ENCODE results near the gene ISL1. TPM values are rescaled to one million over a fixed set of nuclear protein-coding genes. Genes with fewer than 3 reads are reported as not detected.

The ISL1 gene
- total and polyA plus RNA-seq, 4 donors: not detected

GRCh38 chr5:51384281-51384840 lies 1.1 kb downstream of the ISL1 start:
- H3K4me1 ChIP-seq (ENCODE audit: control insufficient read depth in 4 of 4, insufficient read depth in 4 of 4, low read length in 3 of 4): peaks cover 0 to 29% (median 22%) of the 10 kb centered on the region in 4 donors
- no peak overlapping the region for H3K9ac ChIP-seq (ENCODE audit: low read depth in 1 of 2, low read length in 2 of 2)
- H3K27me3 ChIP-seq (ENCODE audit: control insufficient read depth in 4 of 4, insufficient read depth in 4 of 4, low read length in 3 of 4): peaks cover 6 to 16% (median 14%) of the 10 kb centered on the region in 4 donors
- H3K9me3 ChIP-seq (ENCODE audit: control insufficient read depth in 4 of 4, low read length in 3 of 4): peaks cover 0 to 3% (median 0%) of the 10 kb centered on the region in 4 donors
- no peak for DNase-seq (ENCODE audit: low spot score)
- no peaks in the 10 kb centered on the region for H3K36me3 ChIP-seq (ENCODE audit: control insufficient read depth in 4 of 4, insufficient read depth in 3 of 4, low read depth in 1 of 4, low read length in 3 of 4)
- no peak overlapping the region for H3K27ac ChIP-seq (ENCODE audit: low read depth in 1 of 2, low read length in 2 of 2)
- H3K4me3 ChIP-seq (ENCODE audit: low read depth in 1 of 3, low read length in 3 of 3): no peak overlapping the region
- TF ChIP-seq HNF4A (conservative IDR thresholded peaks at IDR 0.05) (no peak), TAF1 (conservative IDR thresholded peaks at IDR 0.05) (no peak), FOXA1 (IDR thresholded peaks at IDR 0.05) (no peak), ZBTB33 (IDR thresholded peaks at IDR 0.05) (no peak), GABPA (IDR thresholded peaks at IDR 0.05 in 1 of 2, conservative IDR thresholded peaks at IDR 0.05 in 1 of 2) (no peak), FOXA2 (IDR thresholded peaks at IDR 0.05) (no peak), ATF3 (IDR thresholded peaks at IDR 0.05) (no peak)
- 6% methylated on average over 12 of the region's 12 CpGs for WGBS

GRCh38 chr5:51385216-51385615 lies 2.0 kb downstream of the ISL1 start:
- 10% methylated on average over 5 of the region's 5 CpGs for WGBS

GRCh38 chr5:51386916-51387883 lies 4.0 kb downstream of the ISL1 start:
- DNase-seq (ENCODE audit: low spot score): no peak
- Histone ChIP-seq H3K36me3 (ENCODE audit: control insufficient read depth in 4 of 4, insufficient read depth in 3 of 4, low read depth in 1 of 4, low read length in 3 of 4) (no peaks in the 10 kb centered on the region), H3K27me3 (ENCODE audit: control insufficient read depth in 4 of 4, insufficient read depth in 4 of 4, low read length in 3 of 4) (peaks cover 6 to 19% (median 13%) of the 10 kb centered on the region in 4 donors), H3K4me1 (ENCODE audit: control insufficient read depth in 4 of 4, insufficient read depth in 4 of 4, low read length in 3 of 4) (peaks cover 7 to 34% (median 21%) of the 10 kb centered on the region in 4 donors), H3K9me3 (ENCODE audit: control insufficient read depth in 4 of 4, low read length in 3 of 4) (peaks cover 0 to 3% (median 0%) of the 10 kb centered on the region in 4 donors), H3K27ac (ENCODE audit: low read depth in 1 of 2, low read length in 2 of 2) (no peak overlapping the region), H3K9ac (ENCODE audit: low read depth in 1 of 2, low read length in 2 of 2) (no peak overlapping the region), H3K4me3 (ENCODE audit: low read depth in 1 of 3, low read length in 3 of 3) (no peak overlapping the region)
- TF ChIP-seq HNF4G (IDR thresholded peaks at IDR 0.05): no peak
- no peak for TF ChIP-seq FOXA2 (IDR thresholded peaks at IDR 0.05)
- TF ChIP-seq TAF1 (conservative IDR thresholded peaks at IDR 0.05): no peak
- TF ChIP-seq NR2F2 (IDR thresholded peaks at IDR 0.05): no peak
- WGBS: 4% methylated on average over 38 of the region's 38 CpGs

More at GRCh38 chr5:51385216-51385615, 2.0 kb downstream of the ISL1 start:
- Histone ChIP-seq H3K4me3 (ENCODE audit: low read depth in 1 of 3, low read length in 3 of 3) (no peak overlapping the region), H3K27ac (ENCODE audit: low read depth in 1 of 2, low read length in 2 of 2) (no peak overlapping the region), H3K4me1 (ENCODE audit: control insufficient read depth in 4 of 4, insufficient read depth in 4 of 4, low read length in 3 of 4) (peaks cover 7 to 37% (median 25%) of the 10 kb centered on the region in 4 donors), H3K27me3 (ENCODE audit: control insufficient read depth in 4 of 4, insufficient read depth in 4 of 4, low read length in 3 of 4) (peaks cover 6 to 14% (median 13%) of the 10 kb centered on the region in 4 donors), H3K9me3 (ENCODE audit: control insufficient read depth in 4 of 4, low read length in 3 of 4) (peaks cover 0 to 3% (median 0%) of the 10 kb centered on the region in 4 donors), H3K9ac (ENCODE audit: low read depth in 1 of 2, low read length in 2 of 2) (no peak overlapping the region), H3K36me3 (ENCODE audit: control insufficient read depth in 4 of 4, insufficient read depth in 3 of 4, low read depth in 1 of 4, low read length in 3 of 4) (no peaks in the 10 kb centered on the region)
- DNase-seq (ENCODE audit: low spot score): no peak
- TF ChIP-seq JUND (IDR thresholded peaks at IDR 0.05): no peak
- no peak for TF ChIP-seq SP1 (IDR thresholded peaks at IDR 0.05)
